Activated T-helper 17 cell treated with anti-CD3 and anti-CD28 coated beads, Interleukin-2, amount 50 U/mL, for 72 hours (primary cell): ENCODE data around the gene FAM219A. TPM values are rescaled to one million over a fixed set of nuclear protein-coding genes. Genes with fewer than 3 reads are reported as not detected.

Experiments
- ATAC-seq: fragments of 150-1000 bp; cut with Tn5 transposase; replicated peaks from 2 replicates; pipeline ENCODE4 v1.10.0; 2021; ENCODE audit warnings: mild to moderate bottlenecking, moderate library complexity
- H3K27ac Mint-ChIP-seq: one replicate; pipeline ENCODE4 v1.8.0; 2022; ENCODE audit warnings: mixed read lengths
- H3K27me3 Mint-ChIP-seq: one replicate; pipeline ENCODE4 v1.8.0; 2022; ENCODE audit warnings: mixed read lengths
- H3K36me3 Mint-ChIP-seq: one replicate; pipeline ENCODE4 v1.8.0; 2022; ENCODE audit warnings: low read depth, mild to moderate bottlenecking, mixed read lengths
- H3K4me1 Mint-ChIP-seq: one replicate; pipeline ENCODE4 v1.8.0; 2022; ENCODE audit warnings: mixed read lengths
- H3K4me3 Mint-ChIP-seq: one replicate; pipeline ENCODE4 v1.8.0; 2022; ENCODE audit warnings: mild to moderate bottlenecking, mixed read lengths
- H3K9me3 Mint-ChIP-seq: one replicate; pipeline ENCODE4 v1.8.0; 2022; ENCODE audit warnings: mixed read lengths
- total RNA-seq, 2 donors: library from RNA; stranded (reverse); gene quantifications; one replicate each; pipeline ENCODE4 v1.2.3, GENCODE V29; 2022

Gene FAM219A, protein sequence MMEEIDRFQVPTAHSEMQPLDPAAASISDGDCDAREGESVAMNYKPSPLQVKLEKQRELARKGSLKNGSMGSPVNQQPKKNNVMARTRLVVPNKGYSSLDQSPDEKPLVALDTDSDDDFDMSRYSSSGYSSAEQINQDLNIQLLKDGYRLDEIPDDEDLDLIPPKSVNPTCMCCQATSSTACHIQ
- total RNA-seq = 10 to 100 TPM; 12.5 to 12.9 TPM

DNA sequence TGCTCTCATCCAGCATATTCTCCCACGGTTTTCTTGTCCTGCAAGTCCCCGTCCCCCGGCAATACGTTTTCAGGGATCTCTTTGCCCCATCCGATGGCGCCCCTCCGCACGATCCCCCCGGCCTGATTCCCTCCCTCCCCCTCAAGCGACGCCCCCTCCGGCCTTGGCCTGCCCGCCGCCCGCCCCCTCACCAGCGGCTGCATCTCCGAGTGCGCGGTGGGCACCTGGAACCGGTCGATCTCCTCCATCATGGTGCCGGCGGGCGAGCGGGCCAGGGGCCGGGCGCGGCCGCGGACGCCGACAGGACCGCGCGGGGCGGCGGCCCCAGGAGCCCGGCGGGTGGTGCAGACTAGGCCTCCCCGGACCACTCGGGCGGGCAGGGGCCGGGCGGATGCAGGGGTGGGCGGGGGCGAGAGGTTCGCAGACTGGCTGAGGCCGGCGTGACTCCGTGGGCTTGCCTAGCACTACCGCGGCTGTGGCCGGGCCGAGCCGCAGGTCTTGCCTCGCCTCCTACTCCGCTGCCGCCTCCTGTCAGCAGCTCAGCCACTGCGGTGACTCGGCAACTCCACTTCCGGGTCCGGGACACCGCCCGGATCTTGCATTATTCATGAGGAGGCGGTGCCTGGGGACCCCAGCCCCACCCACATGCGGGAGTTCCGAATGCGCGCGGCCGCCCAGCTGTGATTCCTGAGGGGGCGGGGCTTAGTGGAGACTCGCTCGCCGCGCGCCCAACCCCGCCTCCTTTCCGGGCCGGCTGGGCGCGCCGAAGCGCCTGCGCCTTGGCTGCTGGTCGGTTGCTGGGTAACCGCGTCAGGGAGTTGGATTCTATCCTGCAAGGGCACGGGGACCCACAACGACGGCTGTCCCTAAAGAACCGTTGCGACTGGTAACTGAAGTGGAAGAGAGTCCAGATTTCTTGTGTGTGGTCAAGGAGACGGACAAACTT lies at the start of gene FAM219A, which contains the start of gene DNAI1:
Gene FAM219A (minus strand): TSS at position 558 of the 946 bp plus-strand sequence. CDS start 307 bp downstream, at position 251.
Gene DNAI1 (plus strand): TSS at position 793 of the 946 bp plus-strand sequence. CDS start 201 bp downstream, outside the sequence.
- peaks cover 4% of the 10 kb centered on the region for H3K27me3 Mint-ChIP-seq
- peak within 1 kb of the TSS; percentile 90 for H3K4me3 Mint-ChIP-seq
- no peaks in the 10 kb centered on the region for H3K9me3 Mint-ChIP-seq
- peak; percentile 95 for ATAC-seq
- no peaks in the 10 kb centered on the region for H3K36me3 Mint-ChIP-seq
- H3K4me1 Mint-ChIP-seq = peaks cover 37% of the 10 kb centered on the region
- peak within 1 kb of the TSS; percentile 85 for H3K27ac Mint-ChIP-seq

DNA sequence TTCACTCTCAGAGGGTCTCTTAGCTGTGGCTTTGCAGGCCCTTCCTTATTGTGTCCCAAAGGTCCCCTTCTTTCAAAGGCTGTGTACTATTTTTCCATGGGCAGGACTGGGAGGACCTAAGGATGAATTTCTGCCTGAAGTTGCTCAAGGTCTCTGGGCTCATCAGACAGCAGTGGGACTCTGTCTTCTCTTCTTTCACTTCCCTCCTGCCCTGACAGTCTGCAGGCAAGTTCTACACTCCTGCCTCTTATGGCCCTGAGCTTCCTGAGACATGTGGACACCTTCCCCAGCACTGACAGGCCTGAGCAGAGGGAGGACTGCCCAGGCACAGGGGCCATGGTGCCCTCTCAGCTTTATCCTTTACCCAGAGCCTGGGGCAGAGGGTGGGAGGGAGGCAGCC lies 49.6 kb upstream of the FAM219A start:
- H3K27ac Mint-ChIP-seq = no peak overlapping the region
- no peak for ATAC-seq
- H3K27me3 Mint-ChIP-seq = peaks cover 4% of the 10 kb centered on the region
- H3K4me3 Mint-ChIP-seq = no peak overlapping the region
- no peaks in the 10 kb centered on the region for H3K4me1 Mint-ChIP-seq
- H3K9me3 Mint-ChIP-seq = no peaks in the 10 kb centered on the region
- H3K36me3 Mint-ChIP-seq = no peaks in the 10 kb centered on the region

GRCh38 chr9:34507556-34507955 lies 49.2 kb upstream of the FAM219A start:
- no peak for ATAC-seq
- Mint-ChIP-seq H3K9me3 (no peaks in the 10 kb centered on the region), H3K27ac (no peak overlapping the region), H3K4me1 (no peaks in the 10 kb centered on the region), H3K36me3 (no peaks in the 10 kb centered on the region), H3K27me3 (peaks cover 4% of the 10 kb centered on the region), H3K4me3 (no peak overlapping the region)

GRCh38 chr9:34506623-34507022 lies 48.3 kb upstream of the FAM219A start:
- H3K27ac Mint-ChIP-seq = no peak overlapping the region
- no peaks in the 10 kb centered on the region for H3K36me3 Mint-ChIP-seq
- H3K4me1 Mint-ChIP-seq = no peaks in the 10 kb centered on the region
- ATAC-seq = no peak
- H3K4me3 Mint-ChIP-seq = no peak overlapping the region
- H3K9me3 Mint-ChIP-seq = no peaks in the 10 kb centered on the region
- H3K27me3 Mint-ChIP-seq = peaks cover 4% of the 10 kb centered on the region

DNA sequence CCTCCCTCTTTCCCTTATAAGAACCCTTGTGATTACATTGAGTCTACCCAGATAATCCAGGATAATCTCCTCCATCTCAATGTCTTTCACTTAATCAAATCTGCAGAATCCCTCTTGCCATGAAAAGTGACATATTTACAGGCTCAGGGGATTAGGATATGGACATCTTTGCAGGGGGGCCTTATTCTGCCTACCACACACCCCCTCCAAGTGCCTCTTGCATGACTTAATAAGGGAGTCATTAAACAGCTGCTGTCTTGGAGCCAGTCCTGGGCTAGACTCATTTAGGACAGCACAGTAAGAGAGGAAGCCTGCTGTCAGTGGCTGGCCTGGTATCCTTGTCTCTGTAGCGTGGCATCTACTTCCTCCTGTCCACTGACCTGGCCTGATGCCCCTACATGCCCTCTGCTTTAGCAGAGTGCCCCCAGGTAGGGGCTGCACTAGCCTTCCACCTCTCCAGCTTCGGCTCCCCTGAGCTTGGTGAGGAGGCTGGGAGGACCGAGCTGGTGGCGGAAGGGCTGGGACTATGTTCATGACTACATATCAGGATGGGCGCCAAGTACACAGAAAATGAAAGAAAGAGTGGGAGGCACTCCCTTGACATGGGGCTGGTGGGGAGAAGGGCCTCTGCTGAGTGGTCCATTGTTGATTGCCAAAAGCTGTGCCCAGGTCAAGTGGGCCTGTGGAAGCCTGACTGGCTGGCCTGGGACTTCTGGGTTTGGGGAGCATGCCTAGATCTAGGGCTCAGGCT lies 47.2 kb upstream of the FAM219A start:
- no peak for ATAC-seq
- Mint-ChIP-seq H3K27me3 (peaks cover 4% of the 10 kb centered on the region), H3K27ac (no peak overlapping the region), H3K4me1 (peaks cover under 1% of the 10 kb centered on the region), H3K9me3 (no peaks in the 10 kb centered on the region), H3K4me3 (no peak overlapping the region), H3K36me3 (no peaks in the 10 kb centered on the region)

GRCh38 chr9:34503406-34503805 lies 45.0 kb upstream of the FAM219A start:
- Mint-ChIP-seq H3K4me1 (peaks cover 15% of the 10 kb centered on the region), H3K4me3 (no peak overlapping the region), H3K27ac (no peak overlapping the region), H3K36me3 (no peaks in the 10 kb centered on the region), H3K9me3 (no peaks in the 10 kb centered on the region), H3K27me3 (peaks cover 10% of the 10 kb centered on the region)
- no peak for ATAC-seq

DNA sequence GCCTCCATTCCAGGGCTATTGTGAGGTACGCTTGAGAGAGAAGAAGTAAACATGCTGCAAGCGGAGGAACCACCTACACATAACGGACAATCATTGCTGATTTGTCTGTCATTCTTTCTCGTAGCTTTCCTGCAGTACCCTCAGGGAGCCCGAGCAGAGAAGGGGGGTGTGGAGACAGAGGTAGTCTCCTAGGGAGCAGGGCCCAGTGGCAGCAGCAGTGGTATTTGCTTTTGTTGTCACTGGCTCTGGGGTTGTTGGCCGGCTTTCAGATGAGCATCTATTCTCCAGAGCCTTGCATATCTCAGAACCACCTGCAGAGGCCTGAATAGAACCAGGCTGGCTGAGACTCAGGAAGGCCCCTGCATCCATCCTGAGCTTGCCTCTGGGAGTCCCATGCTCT lies 44.5 kb upstream of the FAM219A start:
- no peak for ATAC-seq
- Mint-ChIP-seq H3K4me3 (no peak overlapping the region), H3K27ac (no peak overlapping the region), H3K9me3 (no peaks in the 10 kb centered on the region), H3K27me3 (peaks cover 10% of the 10 kb centered on the region), H3K36me3 (no peaks in the 10 kb centered on the region), H3K4me1 (peaks cover 15% of the 10 kb centered on the region)

GRCh38 chr9:34502471-34502870 lies 44.1 kb upstream of the FAM219A start:
- peaks cover 15% of the 10 kb centered on the region for H3K4me1 Mint-ChIP-seq
- no peaks in the 10 kb centered on the region for H3K36me3 Mint-ChIP-seq
- no peaks in the 10 kb centered on the region for H3K9me3 Mint-ChIP-seq
- H3K4me3 Mint-ChIP-seq = no peak overlapping the region
- H3K27ac Mint-ChIP-seq = no peak overlapping the region
- ATAC-seq = no peak
- peaks cover 13% of the 10 kb centered on the region for H3K27me3 Mint-ChIP-seq

DNA sequence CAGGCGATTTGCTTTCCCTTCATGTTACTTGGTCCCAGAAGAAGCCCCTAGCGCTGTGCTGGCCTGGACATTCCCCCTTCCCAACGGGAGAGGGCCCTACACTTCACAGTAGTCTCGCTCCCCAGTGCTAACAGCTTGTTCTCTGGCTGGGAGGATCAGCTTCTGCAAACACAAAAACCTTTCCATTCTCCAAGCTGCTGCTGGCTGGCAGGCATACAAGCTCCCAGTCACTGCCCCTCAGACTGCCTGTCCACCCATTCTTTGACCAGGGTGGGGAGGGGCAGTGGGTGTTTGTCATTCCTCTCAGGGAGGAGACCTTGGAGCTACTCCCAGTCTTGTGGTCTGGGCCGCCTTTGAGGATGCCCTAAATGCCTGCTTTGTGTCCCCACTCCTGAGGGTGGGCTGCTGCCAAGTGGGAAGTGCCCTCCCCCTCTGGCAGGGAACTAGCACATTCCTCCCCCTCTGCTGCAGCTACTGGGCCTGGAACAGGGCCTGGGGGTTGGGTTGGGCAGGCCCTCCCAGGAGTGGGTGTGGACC lies 43.6 kb upstream of the FAM219A start:
- Mint-ChIP-seq H3K4me3 (no peak overlapping the region), H3K36me3 (no peaks in the 10 kb centered on the region), H3K27me3 (peaks cover 16% of the 10 kb centered on the region), H3K27ac (no peak overlapping the region), H3K4me1 (peaks cover 15% of the 10 kb centered on the region), H3K9me3 (no peaks in the 10 kb centered on the region)
- ATAC-seq = no peak

DNA sequence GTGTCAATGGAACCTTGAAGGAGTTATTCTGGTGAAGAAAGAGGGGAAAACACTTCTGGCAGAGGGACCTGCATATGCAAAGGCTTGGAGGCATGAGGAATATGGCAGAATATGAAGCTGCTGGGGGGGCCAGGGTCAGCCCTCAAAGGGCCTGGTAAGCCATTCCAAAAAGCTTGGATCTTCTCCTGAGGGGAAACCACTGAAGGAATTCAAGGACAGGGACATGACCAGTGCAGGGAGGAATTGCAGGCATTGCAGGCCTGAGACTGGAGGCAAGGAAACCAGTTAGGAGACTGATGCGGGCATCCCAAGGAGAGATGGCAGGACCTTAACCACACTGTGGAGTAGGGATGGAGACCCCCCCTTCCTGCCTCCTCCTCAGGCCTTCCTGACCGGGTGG lies 43.0 kb upstream of the FAM219A start:
- ATAC-seq = no peak
- Mint-ChIP-seq H3K36me3 (no peaks in the 10 kb centered on the region), H3K4me1 (peaks cover 15% of the 10 kb centered on the region), H3K27me3 (peaks cover 16% of the 10 kb centered on the region), H3K9me3 (no peaks in the 10 kb centered on the region), H3K4me3 (no peak overlapping the region), H3K27ac (no peak overlapping the region)

- peaks cover 16% of the 10 kb centered on the region for H3K27me3 Mint-ChIP-seq
- H3K9me3 Mint-ChIP-seq = no peaks in the 10 kb centered on the region
- H3K4me1 Mint-ChIP-seq = peaks cover 15% of the 10 kb centered on the region
- H3K27ac Mint-ChIP-seq = no peak overlapping the region
- peak; percentile 95 for ATAC-seq
- no peak overlapping the region for H3K4me3 Mint-ChIP-seq
- no peaks in the 10 kb centered on the region for H3K36me3 Mint-ChIP-seq
These were observed 42.4 kb upstream of the FAM219A start for GRCh38 chr9:34500623-34501267.

DNA sequence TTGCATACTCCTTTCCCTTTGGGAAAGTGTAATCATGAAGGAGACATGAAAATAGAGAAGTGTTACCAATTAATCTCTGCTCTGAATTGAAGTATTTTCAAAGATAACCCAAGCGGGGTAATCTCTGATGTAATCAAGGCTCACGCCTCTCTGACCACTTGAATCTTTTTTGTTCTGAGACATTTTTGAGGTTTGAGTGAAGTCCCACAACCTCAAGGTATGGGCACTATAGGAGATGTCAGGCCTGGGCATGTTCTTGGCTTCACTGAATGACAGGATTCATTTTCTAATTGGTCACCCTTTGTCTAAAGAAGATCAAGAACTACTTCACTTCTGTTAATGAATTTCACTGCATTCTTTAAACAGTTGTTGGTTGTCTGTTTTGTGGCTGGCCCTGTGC lies 40.7 kb upstream of the FAM219A start:
- no peak overlapping the region for H3K4me3 Mint-ChIP-seq
- peaks cover 13% of the 10 kb centered on the region for H3K27me3 Mint-ChIP-seq
- ATAC-seq = no peak
- no peak overlapping the region for H3K27ac Mint-ChIP-seq
- H3K9me3 Mint-ChIP-seq = no peaks in the 10 kb centered on the region
- H3K36me3 Mint-ChIP-seq = no peaks in the 10 kb centered on the region
- H3K4me1 Mint-ChIP-seq = peaks cover 15% of the 10 kb centered on the region

- H3K4me3 Mint-ChIP-seq = no peak overlapping the region
- no peak overlapping the region for H3K27ac Mint-ChIP-seq
- peaks cover 15% of the 10 kb centered on the region for H3K4me1 Mint-ChIP-seq
- no peak for ATAC-seq
- peaks cover 12% of the 10 kb centered on the region for H3K27me3 Mint-ChIP-seq
- H3K9me3 Mint-ChIP-seq = no peaks in the 10 kb centered on the region
- H3K36me3 Mint-ChIP-seq = no peaks in the 10 kb centered on the region
These were observed 40.2 kb upstream of the FAM219A start for GRCh38 chr9:34498553-34498952.
